ENCODE data around the gene EGFL7. TPM values are rescaled to one million over a fixed set of nuclear protein-coding genes. Genes with fewer than 3 reads are reported as not detected.

Gene EGFL7
- total and polyA plus RNA-seq, 2 of the 13 experiments (the other 11 are each of a cell fraction or from before 2014, with no cell fraction given) = 0.20 to 5.1 TPM

DNA sequence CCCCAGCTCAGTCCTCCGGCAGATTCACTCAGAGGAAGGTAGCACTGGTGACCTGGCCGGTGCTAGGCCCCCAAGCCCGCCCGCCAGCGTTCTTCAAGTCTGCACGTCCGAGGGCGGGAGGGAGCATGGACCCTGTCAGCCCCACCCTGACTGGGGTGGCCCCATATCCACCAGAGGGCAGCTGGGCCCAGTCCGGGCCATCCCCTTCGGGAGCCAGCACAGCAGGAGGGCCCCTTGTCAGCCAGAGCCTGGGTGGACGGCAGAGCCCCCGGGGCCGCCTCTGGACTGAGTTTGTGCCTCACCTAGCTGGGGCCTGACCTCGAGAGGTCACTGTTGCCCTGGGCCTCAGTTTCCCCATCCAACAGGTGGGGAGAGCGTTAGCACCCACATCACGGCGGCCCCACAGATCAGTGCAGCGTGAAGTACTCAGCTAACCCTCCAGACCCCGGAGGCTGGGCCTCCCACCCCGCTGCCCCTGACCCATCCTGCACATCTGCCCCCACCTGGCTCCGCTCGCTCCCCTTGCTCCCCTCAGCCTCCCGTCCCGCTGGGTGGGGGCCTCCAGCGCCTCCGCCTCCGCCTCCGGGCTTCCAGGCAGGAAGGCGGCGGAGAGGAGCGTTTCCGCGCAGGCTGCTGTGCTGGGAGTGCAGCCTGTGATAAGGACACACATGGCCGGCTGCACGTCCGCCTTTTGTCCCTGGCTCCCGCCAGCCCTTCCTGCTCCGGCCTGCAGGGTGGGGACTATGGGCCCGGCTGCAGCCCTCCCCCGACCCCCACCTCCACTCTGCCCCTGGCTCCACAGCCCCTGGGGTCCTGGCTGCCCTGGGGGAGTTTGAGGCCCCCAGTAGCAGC lies 16.6 kb upstream of the EGFL7 start (continued):
- peak; percentile 55 for TF ChIP-seq SRSF1 (optimal IDR thresholded peaks at IDR 0.05; ENCODE audit: low read depth, low read length)
- peak; percentile 57; the same call in 1 of the 2 replicates for TF ChIP-seq ETV5 (CRISPR knock-in tag; IDR thresholded peaks at IDR 0.05; ENCODE audit: borderline replicate concordance)
- TF ChIP-seq FOXO1 (CRISPR knock-in tag; IDR thresholded peaks at IDR 0.05) = 0 out of 2 replicates have a peak, but pooled peaks have one; percentile 5
- TF ChIP-seq ETS1 (CRISPR knock-in tag; IDR thresholded peaks at IDR 0.05) = 0 out of 2 replicates have a peak, but pooled peaks have one; percentile 59
- TF ChIP-seq KAT2B (IDR thresholded peaks at IDR 0.05; ENCODE audit: borderline replicate concordance, low read depth, low read length) = no peak
- no peak for TF ChIP-seq ZBTB2 (CRISPR knock-in tag; IDR thresholded peaks at IDR 0.05; ENCODE audit: low read depth)
- TF ChIP-seq MATR3 (CRISPR knock-in tag; IDR thresholded peaks at IDR 0.05) = no peak
- no peak for TF ChIP-seq DNMT3B (CRISPR knock-in tag; conservative IDR thresholded peaks at IDR 0.05)
- TF ChIP-seq MAFK (conservative IDR thresholded peaks at IDR 0.05 in 1 of 2, IDR thresholded peaks at IDR 0.05 in 1 of 2; ENCODE audit: low read length in 2 of 2) = no peak
- no peak; the same call in 1 of the 2 replicates for TF ChIP-seq TFAP4 (IDR thresholded peaks at IDR 0.05; ENCODE audit: borderline replicate concordance, low read depth)
- no peak for TF ChIP-seq CBX5 (CRISPR knock-in tag; IDR thresholded peaks at IDR 0.05; ENCODE audit: borderline replicate concordance)
- no peak for TF ChIP-seq SIN3B (IDR thresholded peaks at IDR 0.05; ENCODE audit: low read length)
- TF ChIP-seq SKIL (CRISPR knock-in tag; IDR thresholded peaks at IDR 0.05; ENCODE audit: borderline replicate concordance) = peak; percentile 46; the same call in 1 of the 2 replicates
- TF ChIP-seq HNF4G (IDR thresholded peaks at IDR 0.05; ENCODE audit: borderline replicate concordance, low read depth, low read length) = no peak
- TF ChIP-seq HNF4G (CRISPR knock-in tag; IDR thresholded peaks at IDR 0.05; ENCODE audit: borderline replicate concordance, low read depth) = no peak
- no peak for TF ChIP-seq MLLT10 (CRISPR knock-in tag; IDR thresholded peaks at IDR 0.05)
- 0 out of 2 replicates have a peak, but pooled peaks have one; percentile 14 for TF ChIP-seq MEIS2 (CRISPR knock-in tag; IDR thresholded peaks at IDR 0.05)
- TF ChIP-seq ZXDC (CRISPR knock-in tag; IDR thresholded peaks at IDR 0.05) = no peak
- peak; percentile 21; the same call in 1 of the 2 replicates for TF ChIP-seq ZNF768 (CRISPR knock-in tag; IDR thresholded peaks at IDR 0.05)
- peak; percentile 11; the same call in 1 of the 2 replicates for TF ChIP-seq RXRA (CRISPR knock-in tag; IDR thresholded peaks at IDR 0.05)
- no peak for TF ChIP-seq ELF1 (CRISPR knock-in tag; IDR thresholded peaks at IDR 0.05)

Data from HepG2 (cell line).